Measurements from ENCODE around the gene MACROD2. TPM values are rescaled to one million over a fixed set of nuclear protein-coding genes. Genes with fewer than 3 reads are reported as not detected.

The MACROD2 gene
- total RNA-seq, 1 experiment from 2014 or later, result 1.6 TPM

- Histone ChIP-seq H3K4me2 (ENCODE audit: insufficient read depth, insufficient read length, low read length) (no peak overlapping the region), H2BK120ac (ENCODE audit: low read depth, low read length, poor library complexity, severe bottlenecking) (no peak overlapping the region), H3K23me2 (ENCODE audit: insufficient read length, low read depth, low read length, poor library complexity, severe bottlenecking) (no peaks in the 10 kb centered on the region), H3K27me3 (ENCODE audit: insufficient read depth, low read length) (no peaks in the 10 kb centered on the region), H3K9me3 (ENCODE audit: control insufficient read depth, low read depth, low read length) (no peaks in the 10 kb centered on the region), H3K79me2 (ENCODE audit: insufficient read depth, low read length) (no peaks in the 10 kb centered on the region), H3K56ac (ENCODE audit: insufficient read length, low read depth, low read length) (no peak overlapping the region), H4K91ac (ENCODE audit: insufficient read length, low read depth, low read length) (no peak overlapping the region), H2AFZ (ENCODE audit: low read length) (no peak overlapping the region), H4K8ac (replicated peaks; ENCODE audit: insufficient read length, low read depth, low read length) (no peak overlapping the region), H3T11ph (ENCODE audit: low read length) (no peak overlapping the region), H3K27ac (ENCODE audit: insufficient read length, low read depth, low read length) (no peak overlapping the region), H3K4ac (ENCODE audit: low read depth, low read length) (no peak overlapping the region), H2BK5ac (ENCODE audit: insufficient read length, low read length) (no peak overlapping the region), H2AK5ac (ENCODE audit: insufficient read length, low read length) (no peak overlapping the region), H4K5ac (ENCODE audit: insufficient read length, low read depth, low read length) (no peak overlapping the region), H3K79me1 (ENCODE audit: insufficient read depth, low read depth, low read length, poor library complexity, severe bottlenecking) (no peaks in the 10 kb centered on the region), H3K4me1 (ENCODE audit: insufficient read depth, low read length) (no peaks in the 10 kb centered on the region; the same call in 1 of the 2 replicates), H3K23ac (ENCODE audit: insufficient read length, low read depth, low read length) (no peak overlapping the region), H2BK12ac (ENCODE audit: insufficient read length, low read depth, low read length) (no peak overlapping the region), H2BK20ac (ENCODE audit: low read depth, low read length, poor library complexity, severe bottlenecking) (no peak overlapping the region), H3K9ac (ENCODE audit: extremely low read depth, insufficient read length, low read length) (no peak overlapping the region), H3K18ac (ENCODE audit: insufficient read length, low read depth, low read length) (no peak overlapping the region), H3K14ac (ENCODE audit: insufficient read depth, low read length) (no peak overlapping the region), H2BK15ac (ENCODE audit: low read depth, low read length) (no peak overlapping the region), H4K20me1 (ENCODE audit: control insufficient read depth, insufficient read depth, insufficient read length) (no peaks in the 10 kb centered on the region)
- H3K9me3 Mint-ChIP-seq, result no peaks in the 10 kb centered on the region; a peak in 1 of 5 replicates
- no peak for DNase-seq
- H3K36me3 Mint-ChIP-seq (ENCODE audit: insufficient read depth in 1 of 3, low read depth in 3 of 3), result no peaks in the 10 kb centered on the region
- no peak overlapping the region for H3K4me3 Mint-ChIP-seq
- peaks cover 18 to 24% of the 10 kb centered on the region in 2 experiments for H3K4me1 Mint-ChIP-seq
- TF ChIP-seq, protein P1, sequence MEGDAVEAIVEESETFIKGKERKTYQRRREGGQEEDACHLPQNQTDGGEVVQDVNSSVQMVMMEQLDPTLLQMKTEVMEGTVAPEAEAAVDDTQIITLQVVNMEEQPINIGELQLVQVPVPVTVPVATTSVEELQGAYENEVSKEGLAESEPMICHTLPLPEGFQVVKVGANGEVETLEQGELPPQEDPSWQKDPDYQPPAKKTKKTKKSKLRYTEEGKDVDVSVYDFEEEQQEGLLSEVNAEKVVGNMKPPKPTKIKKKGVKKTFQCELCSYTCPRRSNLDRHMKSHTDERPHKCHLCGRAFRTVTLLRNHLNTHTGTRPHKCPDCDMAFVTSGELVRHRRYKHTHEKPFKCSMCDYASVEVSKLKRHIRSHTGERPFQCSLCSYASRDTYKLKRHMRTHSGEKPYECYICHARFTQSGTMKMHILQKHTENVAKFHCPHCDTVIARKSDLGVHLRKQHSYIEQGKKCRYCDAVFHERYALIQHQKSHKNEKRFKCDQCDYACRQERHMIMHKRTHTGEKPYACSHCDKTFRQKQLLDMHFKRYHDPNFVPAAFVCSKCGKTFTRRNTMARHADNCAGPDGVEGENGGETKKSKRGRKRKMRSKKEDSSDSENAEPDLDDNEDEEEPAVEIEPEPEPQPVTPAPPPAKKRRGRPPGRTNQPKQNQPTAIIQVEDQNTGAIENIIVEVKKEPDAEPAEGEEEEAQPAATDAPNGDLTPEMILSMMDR (conservative IDR thresholded peaks at IDR 0.05), result no peak
- no CpG with 5 or more reads among the region's 3 CpGs for WGBS (ENCODE audit: extremely low coverage, insufficient read length, low lambda C conversion rate)
- H3K27me3 Mint-ChIP-seq (ENCODE audit: low read depth), result no peaks in the 10 kb centered on the region
- H3K27ac Mint-ChIP-seq, result no peak overlapping the region
Observed at GRCh38 chr20:15339264-15339663, 1343.9 kb downstream of the MACROD2 start.

Measured in H9 (cell line).